ENCODE data around the gene FITM1. TPM values are rescaled to one million over a fixed set of nuclear protein-coding genes. Genes with fewer than 3 reads are reported as not detected.
A peak's percentile ranks its signal among the peaks of the same experiment; 100 is the strongest.

FITM1 gene
- total RNA-seq, 1 donor from 2014 or later, result 0.59 TPM

GRCh38 chr14:24093901-24094840 is 36.3 kb upstream of the FITM1 start, which contains the start of gene PCK2:
Gene PCK2, plus strand, starts transcription at chr14:24094311. Its CDS starts 95 bp downstream, at chr14:24094406.
- TF ChIP-seq, protein P1, sequence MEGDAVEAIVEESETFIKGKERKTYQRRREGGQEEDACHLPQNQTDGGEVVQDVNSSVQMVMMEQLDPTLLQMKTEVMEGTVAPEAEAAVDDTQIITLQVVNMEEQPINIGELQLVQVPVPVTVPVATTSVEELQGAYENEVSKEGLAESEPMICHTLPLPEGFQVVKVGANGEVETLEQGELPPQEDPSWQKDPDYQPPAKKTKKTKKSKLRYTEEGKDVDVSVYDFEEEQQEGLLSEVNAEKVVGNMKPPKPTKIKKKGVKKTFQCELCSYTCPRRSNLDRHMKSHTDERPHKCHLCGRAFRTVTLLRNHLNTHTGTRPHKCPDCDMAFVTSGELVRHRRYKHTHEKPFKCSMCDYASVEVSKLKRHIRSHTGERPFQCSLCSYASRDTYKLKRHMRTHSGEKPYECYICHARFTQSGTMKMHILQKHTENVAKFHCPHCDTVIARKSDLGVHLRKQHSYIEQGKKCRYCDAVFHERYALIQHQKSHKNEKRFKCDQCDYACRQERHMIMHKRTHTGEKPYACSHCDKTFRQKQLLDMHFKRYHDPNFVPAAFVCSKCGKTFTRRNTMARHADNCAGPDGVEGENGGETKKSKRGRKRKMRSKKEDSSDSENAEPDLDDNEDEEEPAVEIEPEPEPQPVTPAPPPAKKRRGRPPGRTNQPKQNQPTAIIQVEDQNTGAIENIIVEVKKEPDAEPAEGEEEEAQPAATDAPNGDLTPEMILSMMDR (IDR thresholded peaks at IDR 0.05; ENCODE audit: unreplicated experiment), result no peak
- DNase-seq (ENCODE audit: low spot score), result peak; percentile 63
- Mint-ChIP-seq H3K36me3 (ENCODE audit: low read depth, unreplicated experiment) (peaks cover 8% of the 10 kb centered on the region), H3K4me1 (ENCODE audit: unreplicated experiment) (peaks cover 18% of the 10 kb centered on the region), H3K4me3 (ENCODE audit: unreplicated experiment) (peak within 1 kb of the TSS; percentile 95), H3K27ac (ENCODE audit: unreplicated experiment) (peak within 1 kb of the TSS; percentile 74), H3K9me3 (ENCODE audit: unreplicated experiment) (no peaks in the 10 kb centered on the region), H3K27me3 (ENCODE audit: unreplicated experiment) (peaks cover 10% of the 10 kb centered on the region)

- peaks cover 10% of the 10 kb centered on the region for H3K27me3 Mint-ChIP-seq (ENCODE audit: unreplicated experiment)
- H3K4me1 Mint-ChIP-seq (ENCODE audit: unreplicated experiment), result peaks cover 18% of the 10 kb centered on the region
- no peaks in the 10 kb centered on the region for H3K9me3 Mint-ChIP-seq (ENCODE audit: unreplicated experiment)
- peak overlapping the region; percentile 95 for H3K4me3 Mint-ChIP-seq (ENCODE audit: unreplicated experiment)
- H3K27ac Mint-ChIP-seq (ENCODE audit: unreplicated experiment), result peak overlapping the region; percentile 74
- H3K36me3 Mint-ChIP-seq (ENCODE audit: low read depth, unreplicated experiment), result peaks cover 8% of the 10 kb centered on the region
- peak; percentile 13 for DNase-seq (ENCODE audit: low spot score)
- TF ChIP-seq, protein P1 (IDR thresholded peaks at IDR 0.05; ENCODE audit: unreplicated experiment), result no peak
Measured at GRCh38 chr14:24094841-24095270, 35.6 kb upstream of the FITM1 start.

GRCh38 chr14:24095271-24096068 is 35.0 kb upstream of the FITM1 start:
- H3K27me3 Mint-ChIP-seq (ENCODE audit: unreplicated experiment), result peaks cover 10% of the 10 kb centered on the region
- DNase-seq (ENCODE audit: low spot score), result peak; percentile 12
- peak overlapping the region; percentile 95 for H3K4me3 Mint-ChIP-seq (ENCODE audit: unreplicated experiment)
- TF ChIP-seq, protein P1 (IDR thresholded peaks at IDR 0.05; ENCODE audit: unreplicated experiment), result no peak
- H3K4me1 Mint-ChIP-seq (ENCODE audit: unreplicated experiment), result peaks cover 18% of the 10 kb centered on the region
- H3K36me3 Mint-ChIP-seq (ENCODE audit: low read depth, unreplicated experiment), result peaks cover 8% of the 10 kb centered on the region
- no peaks in the 10 kb centered on the region for H3K9me3 Mint-ChIP-seq (ENCODE audit: unreplicated experiment)
- H3K27ac Mint-ChIP-seq (ENCODE audit: unreplicated experiment), result peak overlapping the region; percentile 74

DNA sequence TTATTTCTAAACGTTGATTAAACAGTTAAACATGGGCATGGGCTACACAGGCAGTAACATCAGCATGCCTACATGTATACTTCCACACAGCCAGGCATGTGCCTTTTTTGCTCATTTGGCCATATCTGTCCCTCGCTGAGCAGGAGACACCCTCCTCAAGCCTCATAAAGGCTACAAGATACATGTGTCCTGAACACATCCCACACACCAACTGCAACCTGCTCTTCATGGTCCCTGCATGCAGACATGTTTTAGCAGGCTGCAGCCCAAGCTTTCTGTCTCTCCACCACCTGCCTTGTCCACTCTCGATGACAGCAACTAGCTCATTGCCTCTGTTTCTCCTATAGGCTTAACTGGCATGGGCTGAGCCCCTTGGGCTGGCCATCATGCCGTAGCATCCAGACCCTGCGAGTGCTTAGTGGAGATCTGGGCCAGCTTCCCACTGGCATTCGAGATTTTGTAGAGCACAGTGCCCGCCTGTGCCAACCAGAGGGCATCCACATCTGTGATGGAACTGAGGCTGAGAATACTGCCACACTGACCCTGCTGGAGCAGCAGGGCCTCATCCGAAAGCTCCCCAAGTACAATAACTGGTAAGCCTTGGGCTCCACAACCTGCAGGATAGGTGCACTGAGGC is 33.8 kb upstream of the FITM1 start:
- TF ChIP-seq, protein P1 (IDR thresholded peaks at IDR 0.05; ENCODE audit: unreplicated experiment), result no peak
- peaks cover 10% of the 10 kb centered on the region for H3K27me3 Mint-ChIP-seq (ENCODE audit: unreplicated experiment)
- no peak overlapping the region for H3K27ac Mint-ChIP-seq (ENCODE audit: unreplicated experiment)
- peaks cover 16% of the 10 kb centered on the region for H3K4me1 Mint-ChIP-seq (ENCODE audit: unreplicated experiment)
- H3K9me3 Mint-ChIP-seq (ENCODE audit: unreplicated experiment), result no peaks in the 10 kb centered on the region
- DNase-seq (ENCODE audit: low spot score), result no peak
- peaks cover 8% of the 10 kb centered on the region for H3K36me3 Mint-ChIP-seq (ENCODE audit: low read depth, unreplicated experiment)
- H3K4me3 Mint-ChIP-seq (ENCODE audit: unreplicated experiment), result peak overlapping the region; percentile 51

Data from endothelial cell (in vitro differentiated cells).